NCI-H2196 (cell line): ENCODE measurements around the gene TKFC.
"Not testable (repeated sequence)": the region's sequence is repeated elsewhere in the genome, so short reads cannot be mapped to it uniquely, and the experiment has no call there.

Experiments used
- DNase-seq: peaks from one replicate; lab custom pipeline; 2025; ENCODE audit not compliant: unreplicated experiment; lab: John Stamatoyannopoulos, UW

The TKFC gene

DNA sequence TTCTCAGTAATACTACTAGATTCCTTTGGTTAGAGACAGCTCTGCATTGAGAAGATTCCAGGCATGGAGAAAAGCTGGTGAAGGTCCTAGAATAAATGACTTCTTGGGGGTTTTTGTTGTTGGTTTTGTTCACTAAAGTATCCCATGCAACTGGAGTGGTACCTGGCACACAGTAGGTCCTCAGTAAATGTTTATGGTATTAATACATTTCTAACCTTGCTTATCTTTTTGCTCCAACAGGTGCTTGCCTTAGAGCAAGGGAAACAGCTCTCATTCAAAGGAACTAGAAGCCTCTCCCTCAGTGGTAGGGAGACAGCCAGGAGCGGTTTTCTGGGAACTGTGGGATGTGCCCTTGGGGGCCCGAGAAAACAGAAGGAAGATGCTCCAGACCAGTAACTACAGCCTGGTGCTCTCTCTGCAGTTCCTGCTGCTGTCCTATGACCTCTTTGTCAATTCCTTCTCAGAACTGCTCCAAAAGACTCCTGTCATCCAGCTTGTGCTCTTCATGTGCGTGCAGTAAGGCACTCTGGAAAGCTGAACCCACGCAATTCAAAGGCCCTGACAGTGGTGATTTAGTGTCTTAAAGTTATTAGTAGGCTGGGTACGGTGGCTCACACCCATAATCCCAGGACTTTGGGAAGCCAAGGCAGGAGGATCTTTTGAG, 31.1 kb downstream of the TKFC start:
- DNase-seq, result no peak

DNA sequence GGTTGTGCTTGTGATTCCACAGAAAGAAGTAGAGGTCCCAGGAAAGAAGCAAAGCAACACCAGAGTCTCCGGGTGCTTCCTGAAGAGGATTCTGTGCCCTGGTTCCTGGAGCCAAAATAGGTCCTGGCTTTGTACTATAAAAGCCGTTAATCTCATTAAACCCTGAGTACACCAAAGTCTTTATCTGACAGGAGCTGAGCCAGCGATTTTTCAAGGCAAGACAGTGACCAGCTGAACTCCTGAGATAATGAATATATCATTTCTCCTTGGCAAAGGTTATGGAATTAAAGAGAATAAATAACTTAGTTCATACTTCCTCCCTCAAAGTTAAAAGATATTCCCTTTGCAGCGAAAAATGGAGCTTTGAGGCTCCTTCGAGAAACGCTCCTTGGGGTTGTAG, 34.4 kb downstream of the TKFC start:
- no peak for DNase-seq

DNA sequence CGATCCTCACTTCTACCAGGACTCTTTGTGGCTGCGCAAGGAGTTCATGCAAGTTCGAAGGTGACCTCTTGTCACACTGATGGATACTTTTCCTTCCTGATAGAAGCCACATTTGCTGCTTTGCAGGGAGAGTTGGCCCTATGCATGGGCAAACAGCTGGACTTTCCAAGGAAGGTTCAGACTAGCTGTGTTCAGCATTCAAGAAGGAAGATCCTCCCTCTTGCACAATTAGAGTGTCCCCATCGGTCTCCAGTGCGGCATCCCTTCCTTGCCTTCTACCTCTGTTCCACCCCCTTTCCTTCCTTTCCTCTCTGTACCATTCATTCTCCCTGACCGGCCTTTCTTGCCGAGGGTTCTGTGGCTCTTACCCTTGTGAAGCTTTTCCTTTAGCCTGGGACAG, 35.6 kb downstream of the TKFC start:
- DNase-seq, result no peak

DNA sequence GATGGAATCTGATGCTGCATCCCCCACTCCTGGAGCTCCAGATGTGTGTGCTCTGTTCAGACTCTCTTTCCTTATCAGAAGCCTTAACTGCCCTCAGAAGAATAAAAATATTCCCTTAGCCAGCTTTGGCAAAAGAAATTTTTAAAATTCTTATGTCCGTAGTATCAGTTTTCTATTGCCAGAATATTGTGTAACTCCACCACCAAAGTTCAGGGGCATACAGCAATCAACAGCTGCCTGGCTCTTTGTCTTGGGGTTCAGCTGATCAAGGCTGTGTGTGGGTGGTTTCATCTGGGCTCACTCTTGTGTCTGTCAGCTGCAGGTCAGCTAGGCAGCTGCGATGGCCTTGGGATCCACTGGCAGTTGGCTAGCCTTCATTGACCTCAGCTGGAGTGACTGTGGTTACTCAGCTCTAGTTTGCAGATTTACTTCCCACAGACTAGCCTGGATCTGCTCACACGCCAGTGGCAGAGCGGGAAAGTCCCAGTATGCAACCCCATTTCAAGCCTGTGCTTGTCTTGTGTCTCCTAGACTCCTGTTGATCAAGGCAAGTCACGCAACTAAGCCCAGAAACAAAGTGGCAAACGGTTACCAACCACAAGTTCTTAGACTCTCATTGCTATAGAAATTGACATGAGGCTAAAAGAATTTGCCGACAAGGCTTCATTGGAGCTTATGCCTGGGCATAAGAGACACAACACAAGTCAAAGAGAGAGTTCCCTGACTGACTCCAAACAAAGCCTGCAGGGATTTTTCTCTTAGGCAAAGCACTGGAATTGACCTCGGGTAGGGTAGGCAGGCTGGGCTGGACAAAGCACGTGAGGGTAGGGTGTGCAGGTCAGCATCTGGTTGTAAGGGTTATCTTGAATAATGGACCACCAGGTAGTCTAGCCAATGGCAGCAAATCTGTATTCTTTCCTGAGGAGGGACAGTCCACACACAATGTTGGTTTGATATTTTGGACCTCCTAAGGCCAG, 36.6 kb downstream of the TKFC start:
- no peak for DNase-seq

DNA sequence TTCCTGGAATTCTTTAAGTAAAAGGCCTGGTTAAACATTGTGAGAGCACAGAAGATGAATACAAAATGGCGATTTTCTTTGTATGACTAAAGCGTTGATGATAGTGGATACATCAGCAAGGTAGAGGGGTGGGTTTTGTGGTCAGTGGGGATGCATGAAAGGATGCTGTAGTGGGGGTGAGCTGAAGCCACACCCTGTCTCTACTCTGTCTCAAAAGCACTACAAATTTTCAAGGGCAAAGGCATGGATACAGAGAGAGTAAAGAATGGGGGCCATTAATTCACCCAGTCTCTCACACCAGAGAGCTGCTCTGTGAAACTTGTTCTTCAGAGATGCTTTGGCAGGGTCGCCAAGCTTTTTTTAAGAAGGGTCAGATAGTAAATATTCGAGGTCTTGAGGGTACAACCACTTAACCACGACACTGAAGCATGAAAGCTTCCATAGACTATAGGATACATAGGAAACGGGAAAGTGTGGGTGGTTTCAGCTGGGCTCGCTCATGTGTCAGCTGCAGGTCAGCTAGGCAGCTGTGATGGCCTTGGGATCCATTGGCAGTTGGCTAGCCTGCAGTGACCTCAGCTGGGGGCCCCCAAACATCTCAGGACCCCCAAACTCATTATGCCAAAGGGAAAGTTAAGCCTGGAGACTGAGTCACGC, 37.4 kb downstream of the TKFC start:
- DNase-seq, result no peak

DNA sequence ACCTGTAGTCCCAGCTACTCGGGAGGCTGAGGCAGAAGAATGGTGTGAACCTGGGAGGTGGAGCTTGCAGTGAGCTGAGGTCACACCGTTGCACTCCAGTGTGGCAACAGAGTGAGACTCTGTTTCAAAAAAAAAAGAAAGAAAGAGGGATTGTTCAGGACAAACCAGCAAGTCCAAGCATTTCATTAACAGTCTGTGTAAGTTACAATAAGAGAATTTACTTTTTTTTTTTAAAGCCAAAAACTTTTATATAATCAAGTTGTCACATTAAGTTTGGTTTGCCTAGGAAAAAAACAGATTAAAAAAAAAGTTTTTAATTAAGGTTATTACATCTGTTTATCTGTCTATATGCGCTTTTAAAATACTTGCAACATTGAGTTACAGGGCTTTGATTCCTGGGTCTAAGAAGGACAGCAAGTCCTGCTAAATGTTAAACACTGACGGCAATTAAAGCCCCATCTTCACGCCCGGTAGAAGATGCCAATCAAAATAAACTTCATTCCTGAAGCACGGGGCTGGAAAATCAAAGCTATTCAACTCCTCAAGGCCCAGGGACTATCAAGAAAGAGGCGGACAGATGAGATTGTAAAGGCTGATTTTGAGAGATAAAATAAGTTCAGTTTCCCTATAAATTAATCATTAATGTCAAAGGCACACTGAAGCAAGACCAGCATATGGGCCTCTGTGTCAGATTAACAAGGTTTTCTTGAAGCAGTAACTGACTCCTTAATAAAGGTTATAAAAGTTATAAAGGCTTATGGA, 39.8 kb downstream of the TKFC start:
- no peak for DNase-seq

DNA sequence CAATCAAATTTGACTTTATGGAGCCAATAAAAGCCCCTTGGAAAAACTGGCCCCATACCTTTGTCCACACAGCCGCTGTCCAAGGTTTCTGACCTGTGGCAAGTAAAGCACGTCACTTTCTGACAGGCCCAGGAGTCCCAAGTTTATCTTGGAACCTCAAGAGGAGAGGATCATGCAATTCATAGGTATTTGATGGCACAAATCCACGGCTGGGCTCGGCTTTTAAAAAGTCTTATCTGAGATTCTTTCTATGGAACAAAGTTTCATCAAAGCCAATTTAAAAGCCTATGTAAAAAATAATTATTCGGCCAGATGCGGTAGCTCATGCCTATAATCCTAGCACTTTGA, 42.7 kb downstream of the TKFC start:
- DNase-seq, result no peak

DNA sequence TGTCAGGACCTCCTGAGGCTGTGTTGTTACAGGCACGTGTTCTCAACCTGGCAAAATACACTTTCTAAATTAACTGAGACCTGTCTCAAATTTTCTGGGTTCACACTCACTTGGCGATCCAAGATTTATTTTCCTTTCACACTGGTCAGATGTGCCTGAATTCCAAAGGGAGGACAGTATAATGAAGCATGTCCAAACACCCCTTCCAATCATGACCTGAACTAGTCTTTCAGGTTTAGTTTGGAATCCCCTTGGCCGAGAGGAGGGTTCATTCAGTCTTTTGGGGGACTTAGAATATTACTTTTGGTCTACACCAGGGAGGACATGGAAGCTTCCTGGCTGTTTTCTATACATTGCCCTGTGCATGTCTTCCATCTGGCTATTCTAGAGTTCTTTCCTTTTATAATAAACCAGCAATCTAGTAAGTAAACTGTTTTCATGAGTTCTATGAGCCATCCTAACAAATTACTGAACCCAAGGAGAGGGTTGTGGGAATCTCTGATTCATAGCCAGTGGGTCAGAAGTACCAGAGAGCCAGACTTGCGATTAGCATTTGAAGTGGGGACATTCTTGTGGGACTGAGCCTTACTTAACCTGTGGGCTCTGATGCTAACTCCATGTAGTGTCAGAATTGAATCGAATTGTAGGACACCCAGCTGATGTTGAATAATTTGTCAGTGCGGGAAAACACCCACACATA, 44.6 kb downstream of the TKFC start:
- DNase-seq, result no peak

DNA sequence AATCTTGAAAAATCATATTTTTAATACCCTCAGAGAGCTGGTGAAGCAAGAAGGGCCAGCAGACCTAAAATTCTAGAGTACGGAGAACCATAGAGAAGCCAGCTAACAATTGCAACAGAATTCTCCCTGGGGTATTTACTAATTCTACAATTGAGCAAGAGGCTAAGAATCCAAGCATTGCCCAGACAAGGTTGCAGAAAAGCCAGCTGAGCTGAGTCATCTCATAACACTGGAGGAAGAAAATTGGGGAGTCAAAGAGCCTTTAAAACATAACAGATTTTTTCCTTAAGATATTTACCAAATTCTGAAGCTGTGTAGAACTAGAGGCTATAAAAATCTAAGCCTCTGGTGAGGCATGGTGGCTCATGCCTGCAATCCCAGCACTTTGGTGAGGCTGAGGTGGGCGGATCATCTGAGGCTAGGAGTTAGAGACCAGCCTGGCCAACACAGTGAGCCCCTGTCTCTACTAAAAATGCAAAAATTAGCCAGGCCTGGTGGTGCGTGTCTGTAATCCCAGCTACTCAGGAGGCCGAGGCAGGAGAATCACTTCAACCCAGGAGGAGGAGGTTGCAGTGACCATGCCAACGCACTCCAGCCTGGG, 45.8 kb downstream of the TKFC start:
- no peak for DNase-seq

DNA sequence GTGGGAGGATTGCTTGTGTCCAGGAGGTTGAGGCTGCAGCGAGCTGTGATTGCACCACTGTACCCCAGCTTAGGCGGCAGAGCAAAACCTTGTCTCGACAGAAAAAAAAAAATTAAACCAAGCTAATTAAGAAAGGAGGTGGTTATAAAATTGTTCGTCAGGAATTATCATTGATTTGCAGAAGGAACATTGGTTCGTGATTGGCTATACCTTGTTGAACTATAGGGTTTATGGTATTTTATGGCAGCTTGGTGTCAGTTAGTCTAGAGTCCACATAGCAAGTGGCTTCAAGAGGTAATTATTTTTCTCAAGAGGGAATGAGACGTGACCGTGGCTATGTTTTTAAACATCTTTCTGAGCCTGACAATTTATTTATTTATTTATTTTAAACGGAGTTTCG, 47.9 kb downstream of the TKFC start:
- DNase-seq, result no peak

DNA sequence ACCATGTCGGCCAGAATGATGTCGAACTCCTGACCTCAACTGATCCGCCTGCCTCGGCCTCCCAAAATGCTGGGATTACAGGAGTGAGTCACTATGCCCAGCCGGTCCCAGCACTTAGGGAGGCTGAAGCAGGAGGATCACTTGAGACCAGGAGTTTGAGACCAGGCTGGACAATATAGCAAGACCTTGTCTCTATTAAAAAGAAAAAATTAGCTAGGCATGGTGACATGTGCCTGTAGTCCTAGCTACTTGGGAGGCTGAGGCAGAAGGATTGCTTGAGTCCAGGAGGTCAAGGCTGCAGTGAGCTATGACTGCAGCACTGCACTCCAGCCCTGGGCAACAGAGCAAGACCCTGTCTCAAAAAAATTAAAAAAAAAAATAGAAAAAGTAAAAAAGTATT, 50.8 kb downstream of the TKFC start:
- DNase-seq, result not testable (repeated sequence)

DNA sequence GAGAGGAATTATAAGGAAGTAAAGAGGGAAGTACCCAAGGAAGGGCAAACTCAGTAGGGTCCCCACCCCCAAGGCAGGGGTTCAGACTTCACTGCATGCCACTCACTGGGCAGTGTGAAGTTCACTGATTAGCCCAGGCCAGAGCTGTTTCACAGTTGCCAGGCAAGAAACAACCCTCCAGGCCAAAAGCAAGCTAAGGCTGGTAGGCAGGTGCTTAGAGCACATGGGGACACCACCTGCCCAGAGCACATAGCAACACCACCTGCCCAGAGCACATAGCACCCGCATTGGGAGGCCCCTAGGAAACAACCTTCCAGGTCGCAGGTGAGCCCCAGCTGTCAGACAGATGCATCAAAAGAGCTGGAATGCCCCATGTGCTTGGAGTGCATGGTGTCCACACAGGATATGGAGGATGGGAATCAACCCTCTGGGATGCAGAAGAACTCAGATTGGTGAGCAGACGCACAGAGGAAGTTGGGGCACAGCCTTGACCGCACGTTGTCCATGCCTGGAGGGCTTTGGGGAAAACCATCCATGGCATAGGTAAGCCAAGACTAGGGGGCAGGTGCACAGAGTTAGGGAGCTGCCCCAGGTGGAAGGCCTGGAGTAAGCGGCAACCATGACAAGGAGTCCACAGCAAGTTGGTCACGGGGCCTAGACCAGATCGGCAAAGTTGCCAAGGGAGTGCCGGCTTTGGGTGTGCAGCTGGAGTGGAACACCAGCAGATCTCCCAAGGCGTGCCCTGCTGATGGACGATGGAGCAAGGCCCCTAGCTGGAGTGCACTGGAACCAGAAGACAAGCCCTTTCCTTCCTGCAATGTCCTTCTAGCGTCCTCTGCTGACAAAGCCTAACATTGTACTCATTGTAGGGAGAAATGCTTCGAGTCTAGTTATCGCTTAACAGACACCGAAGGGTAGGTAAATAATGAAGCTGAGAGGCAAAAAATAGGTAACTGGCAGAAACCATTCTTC, 51.5 kb downstream of the TKFC start:
- peak; percentile 36 for DNase-seq

DNA sequence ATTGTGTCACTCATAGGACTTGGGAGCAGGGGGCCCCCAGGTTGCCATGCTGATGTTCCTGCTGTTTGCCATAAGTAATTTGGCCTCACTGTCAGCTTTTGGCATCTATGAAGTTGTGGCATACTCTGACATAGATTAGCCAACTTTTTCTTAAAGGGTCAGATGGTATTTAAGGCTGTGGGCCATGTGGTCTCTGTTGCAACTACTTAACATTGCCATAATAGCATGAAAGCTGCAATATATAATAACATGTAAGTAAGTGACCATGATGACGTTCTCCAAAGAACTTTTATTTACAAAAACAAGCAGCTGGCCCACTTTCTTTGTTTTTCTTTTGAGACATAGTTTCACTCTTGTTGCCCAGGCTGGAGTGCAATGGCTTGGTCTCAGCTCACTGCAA, 57.1 kb downstream of the TKFC start:
- no peak for DNase-seq

DNA sequence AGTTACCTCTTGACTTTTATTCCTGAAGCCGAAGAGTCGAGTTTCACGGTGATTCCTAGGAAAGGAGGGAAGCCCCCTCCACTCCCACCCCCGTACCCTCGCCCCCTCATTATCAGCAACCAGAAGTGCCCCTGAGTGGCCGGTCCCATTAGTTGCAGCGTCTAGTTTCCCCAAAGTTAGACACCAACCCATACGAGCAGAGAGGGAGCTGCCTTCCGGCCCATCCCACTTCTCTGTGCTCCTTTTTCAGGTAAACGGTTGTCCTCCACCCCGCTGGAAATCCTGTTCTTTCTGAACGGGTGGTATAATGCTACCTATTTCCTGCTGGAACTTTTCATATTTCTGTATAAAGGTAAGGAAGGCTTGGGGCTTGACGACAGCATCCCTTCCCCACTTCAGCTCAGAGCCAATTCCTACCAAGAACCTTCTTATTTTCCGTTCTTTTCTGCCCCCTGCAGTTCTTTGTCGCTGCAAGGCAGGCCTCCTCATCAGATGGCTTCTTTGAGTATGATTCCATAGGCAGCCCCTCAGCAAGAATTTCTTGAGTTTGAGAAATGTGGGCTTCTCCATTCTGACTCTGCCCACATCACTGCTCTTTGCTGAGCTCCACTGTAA, 60.1 kb downstream of the TKFC start:
- DNase-seq, result no peak
